Measurements from ENCODE around the gene PHYH. TPM values are rescaled to one million over a fixed set of nuclear protein-coding genes. Genes with fewer than 3 reads are reported as not detected.
"Not testable (repeated sequence)": the region's sequence is repeated elsewhere in the genome, so short reads cannot be mapped to it uniquely, and the experiment has no call there.

Gene PHYH
- total RNA-seq, 4 donors from 2014 or later, result 10.9 to 26.6 (median 17.3) TPM

DNA sequence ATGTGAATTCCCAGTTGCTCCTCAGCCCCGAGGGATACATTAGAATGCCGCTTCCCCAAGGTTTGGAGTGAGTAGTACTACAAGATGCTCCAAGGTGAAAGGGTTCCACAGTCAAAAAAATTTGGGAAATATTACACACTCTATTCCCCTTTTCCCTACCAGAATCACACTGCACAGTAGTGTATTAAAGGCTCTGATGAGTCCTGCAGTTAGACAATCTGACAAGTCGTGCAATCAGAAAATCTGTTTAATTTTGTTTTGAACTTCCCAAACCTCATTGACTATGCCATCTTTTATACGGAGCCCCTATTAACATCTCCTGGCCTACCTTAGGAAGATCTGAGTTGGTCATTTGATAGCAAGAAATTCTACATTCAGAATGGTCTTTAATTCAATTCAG is 52.1 kb downstream of the PHYH start:
- no peak for DNase-seq (ENCODE audit: low spot score in 2 of 2)
- no peak overlapping the region for H3K4me3 ChIP-seq (ENCODE audit: low read depth, poor library complexity, severe bottlenecking)
- intact Hi-C loops (cut with DNase I; ENCODE audit: low total_unique reads), result no loop called here
- WGBS, 2 donors, result 92 to 96% methylated on average over 4 of the region's 4 CpGs
- TF ChIP-seq POLR2A (IDR thresholded peaks at IDR 0.05), result no peak
- TF ChIP-seq, protein P1, sequence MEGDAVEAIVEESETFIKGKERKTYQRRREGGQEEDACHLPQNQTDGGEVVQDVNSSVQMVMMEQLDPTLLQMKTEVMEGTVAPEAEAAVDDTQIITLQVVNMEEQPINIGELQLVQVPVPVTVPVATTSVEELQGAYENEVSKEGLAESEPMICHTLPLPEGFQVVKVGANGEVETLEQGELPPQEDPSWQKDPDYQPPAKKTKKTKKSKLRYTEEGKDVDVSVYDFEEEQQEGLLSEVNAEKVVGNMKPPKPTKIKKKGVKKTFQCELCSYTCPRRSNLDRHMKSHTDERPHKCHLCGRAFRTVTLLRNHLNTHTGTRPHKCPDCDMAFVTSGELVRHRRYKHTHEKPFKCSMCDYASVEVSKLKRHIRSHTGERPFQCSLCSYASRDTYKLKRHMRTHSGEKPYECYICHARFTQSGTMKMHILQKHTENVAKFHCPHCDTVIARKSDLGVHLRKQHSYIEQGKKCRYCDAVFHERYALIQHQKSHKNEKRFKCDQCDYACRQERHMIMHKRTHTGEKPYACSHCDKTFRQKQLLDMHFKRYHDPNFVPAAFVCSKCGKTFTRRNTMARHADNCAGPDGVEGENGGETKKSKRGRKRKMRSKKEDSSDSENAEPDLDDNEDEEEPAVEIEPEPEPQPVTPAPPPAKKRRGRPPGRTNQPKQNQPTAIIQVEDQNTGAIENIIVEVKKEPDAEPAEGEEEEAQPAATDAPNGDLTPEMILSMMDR (IDR thresholded peaks at IDR 0.05), result no peak

- no peak overlapping the region for H3K4me3 ChIP-seq (ENCODE audit: low read depth, poor library complexity, severe bottlenecking)
- TF ChIP-seq, protein P1 (IDR thresholded peaks at IDR 0.05), result no peak
- no peak for TF ChIP-seq POLR2A (IDR thresholded peaks at IDR 0.05)
- intact Hi-C loops (cut with DNase I; ENCODE audit: low total_unique reads), result no loop called here
- 78 to 80% methylated on average over 9 of the region's 9 CpGs for WGBS, 2 donors
- DNase-seq (ENCODE audit: low spot score in 2 of 2), result no peak
Observed at GRCh38 chr10:13247246-13247645, 52.6 kb downstream of the PHYH start.

DNA sequence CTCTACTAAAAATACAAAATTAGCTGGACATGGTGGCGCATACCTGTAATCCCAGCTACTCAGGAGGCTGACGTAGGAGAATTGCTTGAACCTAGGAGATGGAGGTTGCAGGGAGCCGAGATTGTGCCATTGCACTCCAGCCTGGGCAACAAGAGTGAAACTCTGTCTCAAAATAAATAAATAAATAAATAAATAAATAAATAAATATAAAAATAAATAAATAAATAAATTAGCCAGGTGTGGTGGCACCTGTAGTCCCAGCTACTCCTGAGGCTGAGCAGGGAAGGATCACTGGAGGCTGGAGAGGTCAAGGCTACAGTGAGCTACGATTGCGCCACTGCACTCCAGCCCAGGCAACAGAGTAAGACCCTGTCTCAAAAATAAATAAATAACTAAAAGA is 57.6 kb downstream of the PHYH start:
- H3K4me3 ChIP-seq (ENCODE audit: low read depth, poor library complexity, severe bottlenecking); intact Hi-C loops (cut with DNase I; ENCODE audit: low total_unique reads); DNase-seq (ENCODE audit: low spot score in 2 of 2): not testable (repeated sequence)
- WGBS, 2 donors, result 92 to 97% methylated on average over 5 of the region's 5 CpGs

- intact Hi-C loops (cut with DNase I; ENCODE audit: low total_unique reads), result no loop called here
- 86 to 90% methylated on average over 3 of the region's 3 CpGs for WGBS, 2 donors
- DNase-seq (ENCODE audit: low spot score in 2 of 2), result no peak
- no peak overlapping the region for H3K4me3 ChIP-seq (ENCODE audit: low read depth, poor library complexity, severe bottlenecking)
- TF ChIP-seq, protein P1 (IDR thresholded peaks at IDR 0.05), result no peak
Observed at GRCh38 chr10:13241613-13242012, 58.3 kb downstream of the PHYH start.

DNA sequence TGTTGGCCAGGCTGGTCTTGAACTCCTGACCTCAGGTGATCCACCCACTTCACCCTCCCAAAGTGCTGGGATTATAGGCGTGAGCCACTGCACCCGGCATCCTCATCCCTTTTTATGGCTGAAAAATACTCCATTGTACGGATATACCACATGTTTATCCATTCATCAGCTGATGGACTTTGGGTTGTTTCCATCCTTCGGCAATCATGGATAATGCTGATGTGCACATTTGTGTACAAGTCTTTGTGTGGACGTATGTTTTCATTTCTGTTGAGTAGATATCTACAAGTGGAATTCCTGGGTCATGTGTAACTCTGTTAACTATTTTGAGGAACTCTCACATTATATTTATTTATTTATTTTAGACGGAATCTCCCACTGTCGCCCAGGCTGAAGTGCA is 59.9 kb downstream of the PHYH start:
- no peak for TF ChIP-seq POLR2A (IDR thresholded peaks at IDR 0.05)
- TF ChIP-seq, protein P1 (IDR thresholded peaks at IDR 0.05), result no peak
- intact Hi-C loops (cut with DNase I; ENCODE audit: low total_unique reads), result no loop called here
- WGBS, 2 donors, result 89% methylated on average over 7 of the region's 7 CpGs
- H3K4me3 ChIP-seq (ENCODE audit: low read depth, poor library complexity, severe bottlenecking), result no peak overlapping the region
- peak in 1 of 2 donors; percentile 60 for DNase-seq (ENCODE audit: low spot score in 2 of 2)

GRCh38 chr10:13238271-13239077 is 61.4 kb downstream of the PHYH start:
- no peak overlapping the region for H3K4me3 ChIP-seq (ENCODE audit: low read depth, poor library complexity, severe bottlenecking)
- no peak for TF ChIP-seq POLR2A (IDR thresholded peaks at IDR 0.05)
- DNase-seq (ENCODE audit: low spot score in 2 of 2), result peak in 1 of 2 donors; percentile 70
- intact Hi-C loops (cut with DNase I; ENCODE audit: low total_unique reads), result no loop called here
- 75 to 86% methylated on average over 16 of the region's 16 CpGs for WGBS, 2 donors

DNA sequence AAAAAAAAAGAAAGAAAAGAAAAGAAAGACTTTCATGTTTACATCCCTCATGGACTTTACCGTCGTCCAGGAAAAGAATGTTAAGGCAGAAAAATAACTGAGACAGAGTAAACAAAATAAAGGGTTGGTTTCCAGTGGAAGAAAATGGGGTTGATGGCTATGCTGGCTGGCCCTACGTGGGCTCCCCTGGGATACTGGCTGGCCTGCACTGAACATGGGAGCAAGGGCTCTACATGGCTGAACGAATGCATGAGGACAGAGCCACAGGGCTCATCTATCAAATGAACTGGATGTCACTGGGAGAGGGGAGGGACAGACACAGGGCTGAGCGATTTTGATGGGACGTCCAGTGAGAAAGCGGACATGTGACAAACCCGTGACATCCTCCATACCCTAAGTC is 63.2 kb downstream of the PHYH start:
- WGBS, 2 donors, result 86 to 87% methylated on average over 8 of the region's 8 CpGs
- intact Hi-C loops (cut with DNase I; ENCODE audit: low total_unique reads), result no loop called here
- no peak for DNase-seq (ENCODE audit: low spot score in 2 of 2)
- no peak overlapping the region for H3K4me3 ChIP-seq (ENCODE audit: low read depth, poor library complexity, severe bottlenecking)
- TF ChIP-seq POLR2A (IDR thresholded peaks at IDR 0.05), result no peak
- TF ChIP-seq, protein P1 (IDR thresholded peaks at IDR 0.05), result no peak

- peak in 1 of 2 donors; percentile 68 for DNase-seq (ENCODE audit: low spot score in 2 of 2)
- WGBS, 2 donors, result 87 to 91% methylated on average over 13 of the region's 13 CpGs
- H3K4me3 ChIP-seq (ENCODE audit: low read depth, poor library complexity, severe bottlenecking); intact Hi-C loops (cut with DNase I; ENCODE audit: low total_unique reads): not testable (repeated sequence)
Observed at GRCh38 chr10:13234736-13235135, 65.1 kb downstream of the PHYH start.
